ENCODE measurements around the gene AVPI1.

The AVPI1 gene, protein sequence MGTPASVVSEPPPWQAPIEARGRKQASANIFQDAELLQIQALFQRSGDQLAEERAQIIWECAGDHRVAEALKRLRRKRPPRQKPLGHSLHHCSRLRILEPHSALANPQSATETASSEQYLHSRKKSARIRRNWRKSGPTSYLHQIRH

GRCh38 chr10:97686962-97687784 lies at the start of gene AVPI1:
AVPI1 (minus strand) TSS chr10:97687241; CDS start chr10:97679905, 7,336 bp downstream.
- DNase-seq: peak; percentile 97

DNA sequence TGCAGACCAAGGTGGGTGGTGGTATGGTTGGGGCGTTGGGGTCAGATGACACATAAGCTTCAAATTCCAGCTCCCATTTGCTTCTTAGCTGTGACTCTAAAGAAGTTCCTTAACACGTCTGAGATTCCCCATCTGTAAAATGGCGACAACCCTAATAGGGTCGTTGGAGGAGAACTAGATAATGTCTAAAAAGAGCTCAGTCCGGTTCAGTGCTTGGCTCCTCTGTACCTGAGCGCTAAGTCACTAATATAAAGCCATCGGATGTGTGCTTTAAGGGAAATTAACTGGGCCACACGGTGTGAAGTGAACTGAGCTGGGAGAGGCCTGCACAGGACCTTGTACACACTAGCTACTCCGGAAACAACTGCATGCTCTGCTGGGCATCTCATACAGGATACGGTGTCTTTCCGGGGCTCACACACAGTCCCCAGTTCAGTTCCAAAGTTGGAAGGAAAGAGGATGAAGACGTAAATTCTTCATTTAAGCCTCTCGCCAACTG lies 49.4 kb upstream of the AVPI1 start:
- DNase-seq: no peak

DNA sequence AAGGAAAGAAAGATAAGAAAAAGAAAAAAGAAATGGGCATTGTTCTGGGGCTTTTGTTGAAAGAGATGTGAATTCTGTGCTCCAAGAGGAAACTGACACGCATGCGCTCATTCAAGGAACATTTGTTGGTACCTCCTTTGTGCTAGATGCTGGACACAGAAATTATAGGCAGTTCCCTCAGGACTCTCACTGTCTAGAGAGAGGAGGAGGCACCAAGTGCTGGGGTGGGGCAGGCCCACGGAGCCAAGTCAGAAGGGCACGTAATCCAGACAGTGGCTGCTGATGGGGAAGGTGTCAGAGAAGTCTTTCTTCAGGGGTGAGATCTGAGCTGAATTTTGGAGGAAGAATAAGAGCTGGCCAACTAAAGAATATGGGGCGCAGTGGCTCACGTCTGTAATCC lies 47.0 kb upstream of the AVPI1 start:
- no peak for DNase-seq

DNA sequence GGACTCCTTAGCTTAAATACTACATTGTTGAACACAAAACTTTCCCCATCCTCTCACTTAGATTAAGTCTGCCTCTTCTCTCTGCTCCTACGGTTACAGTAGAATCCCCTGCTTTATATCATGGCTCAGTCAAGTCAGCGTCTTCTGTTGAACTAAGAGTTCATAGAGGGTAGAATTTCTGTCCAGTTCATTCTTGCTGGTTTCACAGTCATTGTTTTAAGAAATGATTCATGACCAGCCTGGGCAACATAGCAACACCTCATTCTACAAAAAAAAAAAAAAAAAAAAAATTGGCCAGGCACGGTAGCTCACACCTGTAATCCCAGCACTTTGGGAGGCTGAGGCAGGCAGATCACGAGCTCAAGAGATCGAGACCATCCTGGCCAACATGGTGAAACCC lies 46.2 kb upstream of the AVPI1 start:
- no peak for DNase-seq

DNA sequence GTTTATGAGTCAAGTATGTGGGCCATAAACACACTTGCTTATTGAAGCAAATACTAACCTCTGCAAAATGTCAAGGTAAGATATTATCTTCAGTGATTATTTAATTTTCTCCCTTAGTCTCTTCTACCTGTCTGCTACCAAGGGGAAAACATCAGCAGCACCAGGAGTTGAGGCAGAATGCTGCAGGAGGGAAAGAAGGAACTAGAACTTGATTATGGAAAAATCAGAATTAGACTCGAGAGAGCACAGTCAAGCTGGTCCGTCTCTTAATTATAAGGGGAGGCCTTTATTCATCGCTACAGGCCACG lies 45.0 kb upstream of the AVPI1 start:
- DNase-seq: no peak

DNA sequence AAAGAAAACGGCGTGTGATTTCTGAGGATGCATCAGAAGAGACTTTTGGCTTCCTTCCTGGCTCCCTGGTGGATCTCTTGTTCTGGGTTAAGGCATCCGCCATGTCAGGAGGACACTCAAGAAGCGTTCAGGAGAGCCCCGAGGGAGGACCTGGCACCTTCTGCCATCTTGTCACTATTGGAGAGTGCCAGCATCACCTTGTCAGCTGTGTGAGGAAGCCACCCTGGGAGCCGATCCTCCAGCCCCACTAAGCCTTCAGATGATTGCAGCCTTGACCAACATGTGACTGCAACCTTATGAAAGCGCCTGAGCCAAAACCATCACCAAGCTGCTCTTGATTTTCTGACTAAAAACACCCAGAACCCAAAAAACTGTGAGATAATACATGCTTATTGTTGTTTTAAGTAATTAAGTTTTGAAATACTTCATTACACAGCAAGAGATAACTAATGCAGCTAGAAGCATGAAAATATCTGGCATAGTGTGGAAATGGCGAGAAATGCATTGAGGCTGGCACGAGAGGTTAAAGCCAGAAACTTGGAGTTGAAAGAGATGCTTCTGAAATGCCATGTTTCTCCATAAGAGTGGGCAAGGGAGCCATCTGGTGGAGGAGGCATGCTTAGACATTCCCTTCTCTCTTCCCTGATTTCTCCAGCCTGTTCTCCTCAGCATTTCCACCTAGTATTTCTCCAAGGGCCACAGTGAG lies 44.5 kb upstream of the AVPI1 start:
- DNase-seq: peak; percentile 54

GRCh38 chr10:97729014-97729413 lies 42.0 kb upstream of the AVPI1 start:
- DNase-seq: no peak

- DNase-seq: no peak
Measured at GRCh38 chr10:97726636-97727178, 39.7 kb upstream of the AVPI1 start.

- DNase-seq: no peak
Measured at GRCh38 chr10:97724341-97724941, 37.4 kb upstream of the AVPI1 start.

DNA sequence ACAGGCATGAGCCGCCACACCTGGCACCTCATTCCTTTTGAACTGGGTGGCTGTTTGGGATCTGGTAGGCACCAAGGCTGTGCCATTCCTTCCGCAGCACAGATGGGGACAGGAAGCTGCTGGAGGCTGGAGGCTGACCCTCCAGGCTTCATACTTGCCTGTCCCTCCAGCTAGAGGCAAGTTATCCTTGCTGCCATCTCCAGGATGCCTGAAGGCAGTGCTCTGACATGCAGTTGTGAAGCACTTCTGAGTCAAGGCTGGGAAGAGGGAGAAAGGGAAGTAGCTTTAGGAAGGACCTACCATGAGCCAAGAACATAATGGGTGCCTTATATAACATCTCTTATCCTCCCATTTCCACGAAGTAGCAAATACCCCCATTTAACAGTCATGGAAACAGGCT lies 36.0 kb upstream of the AVPI1 start:
- DNase-seq: no peak

- no peak for DNase-seq
Measured at GRCh38 chr10:97721871-97722780, 35.1 kb upstream of the AVPI1 start.

DNA sequence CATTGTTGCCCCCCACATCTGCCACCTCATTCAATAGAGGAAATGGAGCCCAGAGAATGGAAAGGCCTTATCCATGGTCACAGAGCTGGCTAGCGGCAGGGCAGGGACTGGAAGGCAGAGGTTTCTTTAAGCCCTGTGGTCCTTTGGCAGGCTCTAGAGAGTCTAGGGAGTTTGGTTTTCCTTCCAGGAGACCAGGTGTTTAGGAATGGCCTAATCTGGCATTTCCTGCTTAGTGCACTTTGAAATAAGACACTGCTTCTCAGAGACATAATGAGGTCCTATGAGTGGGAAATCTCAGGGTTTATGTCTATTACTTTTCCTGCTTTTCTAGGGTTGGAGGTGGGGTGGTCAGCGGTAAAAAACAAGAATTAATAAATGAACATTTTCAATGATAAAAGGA lies 32.6 kb upstream of the AVPI1 start:
- no peak for DNase-seq

DNA sequence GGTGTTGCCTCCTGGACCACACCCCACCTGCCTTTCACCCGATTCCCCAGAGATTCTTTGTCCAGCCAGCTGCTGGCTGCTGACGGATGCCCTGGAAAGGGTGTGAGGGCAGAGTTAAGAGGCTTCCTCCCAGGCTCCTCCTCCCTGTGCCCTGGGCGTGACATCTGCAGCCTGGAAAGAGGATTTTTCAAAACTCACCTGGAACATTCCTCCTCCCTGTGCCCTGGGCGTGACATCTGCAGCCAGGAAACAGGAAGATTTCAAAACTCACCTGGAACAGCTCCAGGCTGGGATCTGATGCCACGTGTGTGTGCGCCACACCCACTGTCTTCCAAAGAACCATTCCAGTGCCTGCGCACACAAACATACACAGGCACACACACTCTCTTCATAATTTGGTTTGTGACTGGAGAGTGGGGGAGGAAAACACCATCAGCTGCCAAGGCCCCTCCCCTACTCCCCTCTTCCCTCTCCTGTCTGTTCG lies 31.7 kb upstream of the AVPI1 start:
- peak; percentile 94 for DNase-seq

DNA sequence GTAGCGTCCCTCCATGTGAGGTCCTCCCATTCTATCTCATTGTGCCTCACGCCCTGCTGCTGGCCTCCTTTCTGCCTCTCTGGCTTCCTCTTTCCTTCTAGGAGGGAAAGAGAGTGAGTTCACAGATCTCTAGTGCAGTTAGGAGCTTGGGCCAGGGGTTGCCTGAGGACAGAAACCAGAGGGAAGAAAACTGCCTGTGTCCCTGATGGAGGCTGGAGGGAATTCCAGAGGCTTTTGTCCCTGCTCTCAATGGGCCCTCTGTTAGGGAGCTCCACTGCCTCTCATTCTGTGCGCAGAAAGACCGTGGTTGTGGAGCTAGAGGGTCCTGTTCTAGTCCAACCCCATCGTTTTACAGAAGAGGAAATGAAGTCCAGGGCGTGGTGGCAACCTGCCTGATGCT lies 31.1 kb upstream of the AVPI1 start:
- no peak for DNase-seq

GRCh38 chr10:97717627-97718026 lies 30.6 kb upstream of the AVPI1 start:
- no peak for DNase-seq

DNA sequence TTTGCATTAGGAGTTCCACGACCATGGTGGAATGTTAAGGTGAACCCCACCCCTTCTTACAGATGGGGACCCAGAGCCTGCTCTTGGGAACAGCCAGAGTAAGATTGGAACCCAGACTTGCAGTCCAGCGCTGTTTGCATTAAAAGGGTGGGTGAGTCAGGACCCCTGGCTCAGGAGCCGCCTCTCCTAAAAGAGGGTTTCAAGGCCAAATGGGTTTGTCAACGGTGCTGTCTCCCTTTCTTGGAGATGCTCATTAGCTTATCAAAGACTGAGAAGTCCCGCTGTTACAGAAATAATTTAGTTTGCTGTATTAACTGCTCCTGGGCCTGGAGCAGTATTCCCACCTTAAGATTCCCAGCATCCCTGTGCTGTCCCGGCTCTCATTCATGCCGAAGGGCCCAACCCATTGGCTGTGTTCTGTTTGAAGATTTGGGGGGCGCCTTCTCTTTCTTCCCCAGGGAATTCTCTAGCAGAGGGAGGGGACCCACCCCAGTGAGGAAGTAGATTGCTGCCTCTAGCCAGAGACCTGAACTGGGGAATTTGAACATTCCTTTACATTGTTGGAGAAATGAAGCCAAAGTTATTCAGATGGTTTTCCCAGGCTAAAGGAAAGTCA lies 28.3 kb upstream of the AVPI1 start:
- DNase-seq: no peak

DNA sequence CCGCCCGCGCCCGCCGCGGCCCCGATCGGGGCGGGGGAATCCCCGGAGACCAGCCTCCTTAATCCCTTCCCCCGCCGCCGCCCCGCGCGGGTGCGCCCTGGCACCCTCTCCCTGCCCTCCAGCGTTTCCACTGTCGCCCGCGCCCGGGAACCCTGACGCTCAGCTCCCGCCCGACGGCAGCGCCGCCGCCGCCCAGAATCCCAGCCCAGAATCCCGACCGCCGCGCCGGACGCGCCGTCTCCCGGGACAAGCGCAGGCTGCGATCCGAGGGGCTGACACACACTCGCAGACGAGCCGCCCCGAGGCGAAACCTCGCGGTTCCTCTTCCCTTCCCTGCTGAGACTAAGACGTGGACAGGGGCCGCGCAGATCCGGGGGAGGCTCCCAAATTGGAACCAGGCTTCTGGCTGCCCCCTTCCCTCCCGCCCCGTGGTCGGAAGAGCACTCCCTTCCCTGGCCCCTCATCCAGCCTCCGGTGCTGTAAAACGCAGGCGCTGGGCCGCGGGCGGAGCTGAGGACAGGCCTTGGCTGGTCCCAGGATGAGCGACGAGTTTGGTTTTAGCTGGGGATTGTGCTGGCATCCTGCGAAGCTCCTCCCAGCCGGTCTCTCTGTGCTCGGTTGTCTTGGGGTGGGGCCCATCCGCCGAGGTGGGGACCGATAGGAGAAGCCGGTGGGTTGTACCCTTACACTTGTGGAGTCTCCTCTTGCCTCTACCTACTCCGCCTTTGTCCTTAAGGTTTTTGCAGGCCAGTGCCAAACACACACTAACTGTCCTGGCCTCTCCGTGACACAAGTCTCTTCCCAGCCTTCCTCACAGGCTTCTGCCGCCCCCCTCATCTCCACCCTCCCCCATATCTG lies 27.6 kb upstream of the AVPI1 start:
- no peak for DNase-seq

DNA sequence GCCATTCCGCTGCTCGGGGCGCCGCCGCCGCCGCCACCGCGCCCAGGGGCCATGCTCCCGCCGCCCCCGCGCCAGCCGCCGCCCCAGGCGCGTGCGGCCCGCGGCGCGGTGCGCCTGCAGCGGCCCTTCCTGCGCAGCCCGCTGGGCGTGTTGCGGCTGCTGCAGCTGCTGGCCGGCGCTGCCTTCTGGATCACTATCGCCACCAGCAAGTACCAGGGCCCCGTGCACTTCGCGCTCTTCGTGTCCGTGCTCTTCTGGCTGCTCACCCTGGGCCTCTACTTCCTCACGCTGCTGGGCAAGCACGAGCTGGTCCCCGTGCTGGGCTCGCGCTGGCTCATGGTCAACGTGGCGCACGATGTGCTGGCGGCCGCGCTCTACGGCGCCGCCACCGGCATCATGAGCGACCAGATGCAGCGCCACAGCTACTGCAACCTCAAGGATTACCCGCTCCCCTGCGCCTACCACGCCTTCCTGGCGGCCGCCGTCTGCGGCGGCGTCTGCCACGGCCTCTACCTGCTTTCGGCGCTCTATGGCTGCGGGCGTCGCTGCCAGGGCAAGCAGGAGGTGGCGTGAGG lies 26.9 kb upstream of the AVPI1 start:
- peak; percentile 43 for DNase-seq

GRCh38 chr10:97713339-97713825 lies 26.3 kb upstream of the AVPI1 start, which contains the start of gene MARVELD1:
MARVELD1 (plus strand) TSS chr10:97713730; CDS start chr10:97713877, 147 bp downstream.
- DNase-seq: no peak

All from DMS153 (cell line).